SU-DHL-6 (cell line): ENCODE results near the gene CDH23.

Experiments used
- H2AFZ ChIP-seq: fragments of 200-600 bp; sonication (generic); 2 replicates; pipeline ENCODE4 v1.6.1; 2014; ENCODE audit warnings: low read depth, mild to moderate bottlenecking, moderate library complexity, mixed read lengths, antibody characterized with exemption, low read length; ENCODE audit not compliant: severe bottlenecking
- H3F3A ChIP-seq: fragments of 200-600 bp; shearing (Covaris generic); 2 replicates; pipeline ENCODE4 v1.6.0; 2016; ENCODE audit warnings: antibody characterized with exemption, mild to moderate bottlenecking; ENCODE audit not compliant: insufficient read depth
- H3K27ac ChIP-seq: fragments of 200-600 bp; sonication (generic); 2 replicates; pipeline ENCODE4 v1.5.1; 2016; ENCODE audit warnings: low read depth, mild to moderate bottlenecking, low read length, moderate library complexity, mixed read lengths
- H3K27me3 ChIP-seq: fragments of 200-600 bp; sonication (generic), shearing (Covaris generic); 2 replicates; pipeline ENCODE4 v1.6.0; 2014; ENCODE audit warnings: mild to moderate bottlenecking, low read length
- H3K36me3 ChIP-seq: fragments of 200-600 bp; sonication (generic); 2 replicates; pipeline ENCODE4 v1.6.1; 2014; ENCODE audit warnings: mild to moderate bottlenecking, low read length, mixed read lengths
- H3K4me2 ChIP-seq: fragments of 300-600, 200-600 bp; shearing (Covaris generic), sonication (generic); 2 replicates; pipeline ENCODE4 v1.6.0; 2014; ENCODE audit warnings: low read length, low read depth, mild to moderate bottlenecking; ENCODE audit not compliant: poor library complexity, severe bottlenecking
- H3K4me3 ChIP-seq: fragments of 200-600 bp; sonication (generic); 2 replicates; pipeline ENCODE4 v1.5.1; 2014; ENCODE audit warnings: antibody characterized with exemption, low read length, mild to moderate bottlenecking, mixed read lengths; ENCODE audit not compliant: insufficient read depth, poor library complexity, severe bottlenecking
- H3K79me2 ChIP-seq: fragments of 200-600 bp; sonication (generic); 2 replicates; pipeline ENCODE4 v1.6.1; 2014; ENCODE audit warnings: mild to moderate bottlenecking, low read length, moderate library complexity; ENCODE audit not compliant: insufficient read depth
- H3K9ac ChIP-seq: fragments of 200-600 bp; sonication (generic); 2 replicates; pipeline ENCODE4 v1.7.0; 2014; ENCODE audit warnings: mild to moderate bottlenecking, low read length
- H3K9me2 ChIP-seq: fragments of 200-600 bp; sonication (generic); replicated peaks from 2 replicates; pipeline ENCODE4 v1.6.1; 2014; ENCODE audit warnings: low read length; ENCODE audit not compliant: insufficient read depth
- H3K9me3 ChIP-seq: fragments of 200-600 bp; sonication (generic); 2 replicates; pipeline ENCODE4 v1.6.1; 2014; ENCODE audit warnings: low read length, mixed read lengths; ENCODE audit not compliant: insufficient read depth
- H4K20me1 ChIP-seq: fragments of 200-600 bp; sonication (generic); 2 replicates; pipeline ENCODE4 v1.6.1; 2014; ENCODE audit warnings: low read depth, mild to moderate bottlenecking, antibody characterized with exemption, low read length, moderate library complexity, mixed read lengths
- CTCF ChIP-seq: fragments of 200-600 bp; sonication (generic); IDR thresholded peaks from one replicate; pipeline ENCODE4 v1.5.1; 2017; ENCODE audit warnings: antibody characterized with exemption, mild to moderate bottlenecking, low read length, moderate library complexity; ENCODE audit not compliant: insufficient read depth, poor library complexity, severe bottlenecking
- EZH2phosphoT487 ChIP-seq: fragments of 200-600 bp; sonication (generic), shearing (Covaris generic); conservative IDR thresholded peaks from 2 replicates; pipeline ENCODE4 v1.6.1; 2018; ENCODE audit warnings: mild to moderate bottlenecking, antibody characterized with exemption, low read length, moderate library complexity, mixed read lengths

The CDH23 gene

GRCh38 chr10:71688256-71688655 is 291.5 kb downstream of the CDH23 start:
- H3K27me3 ChIP-seq, result no peaks in the 10 kb centered on the region
- H3K36me3 ChIP-seq, result no peaks in the 10 kb centered on the region
- H2AFZ ChIP-seq, result no peak overlapping the region
- H3K9me2 ChIP-seq, result no peaks in the 10 kb centered on the region
- H3K4me2 ChIP-seq, result no peak overlapping the region
- H3K4me3 ChIP-seq, result no peak overlapping the region
- no peak overlapping the region for H3K27ac ChIP-seq
- no peaks in the 10 kb centered on the region for H3F3A ChIP-seq
- no peak for TF ChIP-seq CTCF
- no peak for TF ChIP-seq EZH2phosphoT487
- H3K79me2 ChIP-seq, result no peaks in the 10 kb centered on the region
- H3K9me3 ChIP-seq, result no peaks in the 10 kb centered on the region
- H3K9ac ChIP-seq, result no peak overlapping the region
- no peaks in the 10 kb centered on the region for H4K20me1 ChIP-seq

- no peak overlapping the region for H3K4me3 ChIP-seq
- no peak overlapping the region for H2AFZ ChIP-seq
- H3K79me2 ChIP-seq, result no peaks in the 10 kb centered on the region
- no peaks in the 10 kb centered on the region for H3F3A ChIP-seq
- H3K4me2 ChIP-seq, result no peak overlapping the region
- H3K27me3 ChIP-seq, result no peaks in the 10 kb centered on the region
- H3K27ac ChIP-seq, result no peak overlapping the region
- no peaks in the 10 kb centered on the region for H3K36me3 ChIP-seq
- H4K20me1 ChIP-seq, result no peaks in the 10 kb centered on the region
- no peaks in the 10 kb centered on the region for H3K9me2 ChIP-seq
- no peaks in the 10 kb centered on the region for H3K9me3 ChIP-seq
- H3K9ac ChIP-seq, result no peak overlapping the region
- no peak for TF ChIP-seq EZH2phosphoT487
Measured at GRCh38 chr10:71690094-71690720, 293.5 kb downstream of the CDH23 start.

GRCh38 chr10:71691405-71691804 is 294.7 kb downstream of the CDH23 start:
- no peaks in the 10 kb centered on the region for H3K9me2 ChIP-seq
- no peaks in the 10 kb centered on the region for H3F3A ChIP-seq
- H3K27me3 ChIP-seq, result no peaks in the 10 kb centered on the region
- TF ChIP-seq CTCF, result no peak
- no peak for TF ChIP-seq EZH2phosphoT487
- no peaks in the 10 kb centered on the region for H3K36me3 ChIP-seq
- H3K27ac ChIP-seq, result no peak overlapping the region
- no peaks in the 10 kb centered on the region for H3K79me2 ChIP-seq
- H3K4me2 ChIP-seq, result no peak overlapping the region
- no peak overlapping the region for H2AFZ ChIP-seq
- H4K20me1 ChIP-seq, result no peaks in the 10 kb centered on the region
- no peaks in the 10 kb centered on the region for H3K9me3 ChIP-seq
- H3K9ac ChIP-seq, result no peak overlapping the region
- no peak overlapping the region for H3K4me3 ChIP-seq

GRCh38 chr10:71692598-71693306 is 296.0 kb downstream of the CDH23 start:
- Histone ChIP-seq H3K27me3 (no peaks in the 10 kb centered on the region), H3F3A (no peaks in the 10 kb centered on the region), H3K4me2 (no peak overlapping the region), H2AFZ (no peak overlapping the region), H3K36me3 (no peaks in the 10 kb centered on the region), H3K9me3 (no peaks in the 10 kb centered on the region), H3K79me2 (no peaks in the 10 kb centered on the region), H4K20me1 (no peaks in the 10 kb centered on the region), H3K4me3 (no peak overlapping the region), H3K9me2 (no peaks in the 10 kb centered on the region), H3K27ac (no peak overlapping the region), H3K9ac (no peak overlapping the region)
- TF ChIP-seq CTCF (no peak), EZH2phosphoT487 (no peak)
